ENCODE results near the gene MKRN3.

The MKRN3 gene

DNA sequence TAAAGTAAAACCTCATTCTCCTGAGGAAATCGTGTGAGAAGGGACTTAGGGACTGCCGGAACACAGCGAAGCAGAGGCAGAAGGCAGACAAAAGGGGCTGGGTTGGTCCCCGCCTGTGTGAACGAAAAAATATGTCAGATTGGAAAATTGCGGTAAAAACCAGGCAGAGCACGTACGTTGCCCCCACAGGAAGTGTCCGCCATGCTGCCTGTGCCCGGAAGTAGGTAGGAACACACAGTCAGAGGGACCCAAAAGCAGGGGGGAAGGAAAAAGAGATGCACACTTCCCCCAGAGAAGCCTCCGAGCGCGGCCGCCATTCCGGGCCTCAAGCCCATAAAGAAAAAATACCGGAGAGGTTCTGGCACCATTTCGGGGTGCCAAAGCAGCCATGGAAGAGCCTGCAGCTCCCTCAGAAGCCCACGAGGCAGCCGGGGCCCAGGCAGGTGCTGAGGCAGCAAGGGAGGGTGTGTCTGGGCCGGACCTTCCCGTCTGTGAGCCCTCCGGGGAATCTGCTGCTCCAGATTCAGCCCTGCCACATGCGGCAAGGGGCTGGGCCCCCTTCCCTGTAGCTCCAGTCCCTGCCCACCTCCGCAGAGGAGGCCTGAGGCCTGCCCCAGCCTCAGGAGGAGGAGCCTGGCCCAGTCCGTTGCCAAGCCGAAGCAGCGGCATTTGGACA lies at the start of gene MKRN3:
Gene MKRN3, plus strand, starts transcription at position 280 of the 676 bp plus-strand sequence. Its CDS starts 109 bp downstream, at position 389.
- DNase-seq, result peak; percentile 22
- ATAC-seq, result peak; percentile 55

DNA sequence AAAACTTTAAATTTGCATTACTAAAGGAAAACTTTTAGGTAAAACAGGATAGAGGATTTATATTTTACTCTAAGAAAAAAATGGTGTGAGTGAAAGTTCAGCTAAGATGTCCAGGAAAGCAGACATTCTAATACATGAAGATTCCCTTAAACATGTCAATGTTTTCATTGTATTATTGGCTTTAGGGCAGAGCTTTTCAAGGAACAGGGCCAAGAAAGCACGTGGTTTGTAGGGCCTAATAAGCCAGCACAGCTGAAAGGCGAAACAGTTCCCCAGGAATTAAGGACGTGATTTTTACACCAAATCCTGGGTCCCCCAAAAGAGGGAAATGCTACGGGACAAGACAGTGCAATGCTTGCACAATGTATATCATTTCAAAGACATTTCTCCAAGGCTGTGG lies 48.6 kb upstream of the MKRN3 start:
- ATAC-seq (no peak), DNase-seq (no peak)

DNA sequence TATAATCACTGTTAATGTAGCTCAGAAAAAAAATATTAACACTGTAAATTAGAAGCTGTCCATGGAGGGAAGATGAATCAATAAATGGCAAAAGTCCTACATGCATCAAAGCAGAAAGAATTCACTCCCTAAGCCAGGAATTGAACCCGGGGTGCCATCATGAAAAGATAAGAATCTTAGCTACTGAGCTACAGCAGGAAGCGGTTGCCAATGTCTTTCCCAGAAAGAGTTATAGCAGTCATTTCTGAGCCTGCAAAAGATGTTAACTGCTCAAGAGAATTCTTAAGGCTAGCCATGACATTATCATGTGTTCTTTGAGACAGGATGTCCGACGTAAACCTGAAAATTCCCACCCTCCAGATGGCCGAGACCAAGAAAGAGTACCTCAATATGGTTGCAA lies 47.4 kb upstream of the MKRN3 start:
- no peak for ATAC-seq
- no peak for DNase-seq

DNA sequence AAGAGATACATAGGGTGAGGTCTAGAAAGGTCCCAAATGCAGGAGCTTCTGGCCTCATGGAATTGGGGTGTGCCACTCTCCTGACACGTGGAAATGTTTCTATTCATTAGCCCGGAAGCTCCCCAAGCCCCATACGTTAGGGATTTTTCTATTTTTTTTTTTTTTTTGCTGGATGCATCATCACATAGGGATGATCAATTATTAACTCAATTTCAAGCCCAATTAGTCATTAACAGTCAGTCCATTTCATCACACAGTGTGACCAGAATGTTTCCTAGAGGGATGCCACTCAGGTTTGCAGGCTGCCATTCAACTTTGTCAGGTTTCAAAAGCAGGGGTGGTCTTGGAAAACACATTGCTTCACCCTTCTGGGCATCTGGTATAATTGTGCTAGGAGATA lies 40.7 kb upstream of the MKRN3 start:
- no peak for ATAC-seq
- DNase-seq, result no peak

DNA sequence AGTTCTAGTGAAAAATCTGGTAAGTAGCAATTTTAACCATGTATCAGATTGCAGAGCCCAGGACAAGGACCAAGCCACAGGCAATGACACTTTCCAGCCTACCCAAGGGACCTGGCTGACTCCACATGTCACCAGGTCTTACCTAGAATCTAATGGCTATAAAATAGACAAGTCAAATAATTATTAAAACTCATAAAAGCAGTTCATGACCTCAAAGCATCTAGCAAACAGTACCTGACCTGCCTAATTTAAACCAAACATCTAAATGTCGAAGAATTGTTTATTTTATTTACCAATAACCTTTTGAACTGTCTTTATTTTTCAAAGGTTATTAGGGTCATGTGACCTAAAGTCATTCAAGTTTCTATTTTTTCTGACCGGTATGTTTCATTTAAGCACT lies 35.6 kb upstream of the MKRN3 start:
- DNase-seq, result no peak
- ATAC-seq, result no peak

DNA sequence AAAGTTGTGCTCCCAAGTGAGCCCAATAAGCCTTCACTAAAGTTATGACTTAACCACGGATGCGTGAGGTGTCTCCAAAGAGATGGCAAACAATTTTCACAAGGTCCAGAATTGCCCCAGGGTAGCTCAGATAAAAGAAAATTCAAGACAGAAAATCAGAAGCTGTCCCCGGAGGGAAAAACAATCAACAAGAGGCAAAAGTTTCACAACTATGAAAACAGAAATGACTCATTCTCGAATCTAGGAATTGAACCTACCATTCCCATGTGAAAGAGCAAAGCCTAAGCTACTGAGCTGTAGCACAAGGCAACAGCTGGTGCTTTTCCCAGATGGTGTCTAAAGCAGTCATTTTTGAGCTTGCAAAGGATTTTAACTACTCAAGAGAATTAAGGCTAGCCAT lies 33.5 kb upstream of the MKRN3 start:
- no peak for ATAC-seq
- DNase-seq, result no peak

DNA sequence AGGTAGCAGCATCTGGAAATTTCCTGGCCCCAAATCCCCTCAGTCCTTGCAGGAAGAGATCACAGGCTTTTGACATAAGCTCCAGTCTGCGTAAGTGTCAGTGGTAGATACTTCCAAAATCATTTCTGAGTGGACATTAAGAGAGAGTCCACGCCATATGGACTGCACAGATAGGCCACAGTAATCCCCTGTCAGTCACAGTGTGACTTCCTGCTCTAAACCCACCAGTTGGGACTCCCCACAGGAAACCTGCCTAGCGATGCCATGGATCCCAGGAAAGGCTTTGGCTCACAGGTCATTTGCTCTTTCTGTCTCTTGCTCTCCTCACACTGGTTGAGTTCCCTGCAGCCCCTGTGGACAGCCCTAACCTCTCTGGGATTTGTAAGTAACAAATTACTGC lies 28.8 kb upstream of the MKRN3 start:
- ATAC-seq, result no peak
- no peak for DNase-seq

DNA sequence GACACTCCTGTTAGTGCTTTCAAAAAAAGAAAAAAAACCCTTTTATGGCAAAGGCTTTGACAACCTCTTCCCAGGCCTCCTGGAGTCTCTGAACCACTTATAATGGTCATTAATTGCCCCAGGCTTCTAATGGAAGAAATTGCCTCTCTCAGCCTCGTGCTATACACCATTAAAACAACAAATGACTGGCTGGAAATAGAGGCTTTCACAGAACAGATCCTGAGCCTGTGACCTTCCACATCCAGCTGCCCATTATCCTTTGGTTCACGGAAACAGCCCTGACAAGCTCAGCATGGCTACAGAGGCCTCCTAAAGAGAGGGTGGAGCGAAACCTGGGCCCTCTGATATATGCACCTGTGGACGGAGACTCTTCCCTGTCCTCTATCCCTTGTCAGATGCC lies 26.8 kb upstream of the MKRN3 start:
- ATAC-seq (no peak), DNase-seq (no peak)

DNA sequence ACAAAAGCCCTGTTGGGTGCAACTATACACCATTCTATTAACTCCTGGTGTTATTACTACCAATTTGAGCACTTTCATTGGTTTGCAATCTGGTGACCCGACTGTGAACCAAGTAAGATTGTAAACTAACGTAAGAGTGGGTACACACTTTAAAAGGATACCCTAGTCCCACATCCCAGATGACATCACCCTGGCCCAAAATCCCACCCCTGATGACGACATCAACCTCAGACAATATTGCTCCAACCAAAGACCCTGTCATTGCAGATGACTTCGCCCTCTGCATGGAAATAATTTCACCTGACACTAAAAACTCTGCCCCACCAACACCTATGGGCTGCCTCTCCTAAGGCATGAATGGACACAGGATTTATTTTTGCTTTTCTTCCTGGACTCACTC lies 25.6 kb upstream of the MKRN3 start:
- DNase-seq (no peak), ATAC-seq (no peak)

DNA sequence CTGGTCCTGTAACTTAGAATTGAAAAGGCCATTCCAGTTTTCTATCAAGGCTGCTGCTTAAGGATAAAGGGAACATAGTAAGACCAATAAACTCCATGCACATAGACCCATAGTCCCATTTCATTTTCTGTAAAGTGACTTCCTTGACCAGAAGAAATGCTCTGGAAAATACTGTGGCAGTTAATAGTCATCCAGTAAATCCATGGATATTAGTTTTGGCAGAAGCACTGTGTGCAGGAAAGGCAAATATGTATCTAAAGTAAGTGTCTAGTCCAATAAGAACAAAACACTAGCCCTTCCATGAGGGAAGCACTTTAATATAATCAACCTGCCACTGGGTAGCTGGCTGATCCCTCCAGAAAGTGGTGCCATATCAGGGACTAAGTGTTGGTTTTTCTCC lies 19.3 kb upstream of the MKRN3 start:
- ATAC-seq (no peak), DNase-seq (no peak)

DNA sequence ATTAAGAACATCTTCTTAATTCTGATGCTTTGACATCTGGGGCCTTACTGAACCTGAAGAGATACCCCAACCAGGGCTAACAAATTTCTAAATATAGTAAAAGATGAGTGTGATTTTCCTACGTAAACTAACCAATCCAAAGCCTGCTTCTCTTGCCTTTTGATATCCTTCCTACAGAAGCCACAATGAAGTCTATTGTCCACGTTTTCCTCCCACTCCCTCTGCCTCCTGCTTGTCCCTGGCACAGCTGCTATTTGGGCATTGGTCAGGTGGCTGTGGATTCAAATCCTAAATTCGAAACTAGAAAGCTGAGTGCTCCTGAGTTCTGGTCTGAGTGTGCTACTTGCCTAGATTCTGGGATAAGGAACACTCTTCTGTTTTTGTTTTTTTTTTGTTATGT lies 17.4 kb upstream of the MKRN3 start:
- ATAC-seq (no peak), DNase-seq (no peak)

DNA sequence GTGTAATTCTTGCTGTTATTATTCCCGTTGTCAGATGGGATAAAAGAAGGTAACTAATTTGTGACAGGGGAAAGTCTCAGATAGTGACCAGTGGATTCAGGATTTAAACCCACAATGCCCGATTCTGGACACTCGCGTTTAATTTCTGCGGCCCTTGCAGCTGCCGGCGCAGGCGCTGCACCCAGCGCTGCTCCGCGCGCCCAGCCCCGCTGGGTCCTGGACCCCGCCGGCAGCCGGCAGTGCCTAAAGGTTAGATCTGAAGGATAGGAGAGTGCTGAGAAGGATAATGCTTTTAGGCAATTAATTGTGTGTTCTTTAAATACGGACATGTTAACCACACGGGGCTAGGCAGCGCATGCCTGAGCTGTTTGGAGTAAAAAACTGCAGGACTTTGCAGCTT lies 3.6 kb upstream of the MKRN3 start:
- no peak for DNase-seq
- ATAC-seq, result no peak

DNA sequence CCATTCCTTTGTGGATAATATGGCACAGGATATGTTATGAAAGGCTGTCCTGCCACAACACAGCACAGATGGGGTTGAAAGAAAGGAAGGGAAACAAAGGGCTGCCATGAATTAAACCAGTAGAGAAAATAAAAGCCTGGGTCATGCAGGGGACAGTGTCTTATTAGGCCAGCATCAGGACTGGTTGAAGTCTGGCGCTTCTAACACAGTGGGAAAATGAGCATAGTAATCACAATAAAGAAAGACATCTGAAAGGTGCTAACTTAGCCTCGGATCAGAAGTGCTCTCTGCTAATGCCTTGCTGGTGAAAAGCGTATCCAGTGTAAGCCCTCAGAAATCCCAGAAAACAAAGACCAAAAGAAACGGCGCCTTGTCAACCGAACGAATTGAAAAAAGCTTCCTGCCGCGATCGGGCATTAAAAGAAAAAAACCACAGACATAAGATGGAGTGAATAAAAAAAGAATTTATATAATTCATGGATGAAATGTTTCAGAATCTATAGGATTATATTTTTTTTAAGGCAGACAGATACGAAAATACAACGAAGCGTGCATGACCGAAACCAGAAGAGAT lies 566 bp upstream of the MKRN3 start:
- ATAC-seq, result no peak
- DNase-seq, result no peak

DNA sequence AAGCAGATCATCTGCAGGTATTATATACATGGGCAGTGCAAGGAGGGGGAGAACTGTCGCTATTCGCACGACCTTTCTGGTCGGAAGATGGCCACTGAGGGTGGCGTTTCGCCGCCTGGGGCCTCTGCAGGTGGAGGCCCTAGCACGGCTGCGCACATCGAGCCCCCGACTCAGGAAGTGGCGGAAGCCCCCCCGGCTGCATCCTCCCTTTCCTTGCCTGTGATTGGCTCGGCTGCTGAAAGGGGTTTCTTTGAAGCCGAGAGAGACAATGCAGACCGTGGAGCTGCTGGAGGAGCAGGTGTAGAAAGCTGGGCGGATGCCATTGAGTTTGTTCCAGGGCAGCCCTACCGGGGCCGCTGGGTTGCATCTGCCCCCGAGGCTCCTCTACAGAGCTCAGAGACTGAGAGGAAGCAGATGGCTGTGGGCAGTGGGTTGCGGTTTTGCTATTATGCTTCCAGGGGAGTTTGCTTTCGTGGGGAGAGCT lies 639 bp downstream of the MKRN3 start:
- ATAC-seq, result peak; percentile 55

DNA sequence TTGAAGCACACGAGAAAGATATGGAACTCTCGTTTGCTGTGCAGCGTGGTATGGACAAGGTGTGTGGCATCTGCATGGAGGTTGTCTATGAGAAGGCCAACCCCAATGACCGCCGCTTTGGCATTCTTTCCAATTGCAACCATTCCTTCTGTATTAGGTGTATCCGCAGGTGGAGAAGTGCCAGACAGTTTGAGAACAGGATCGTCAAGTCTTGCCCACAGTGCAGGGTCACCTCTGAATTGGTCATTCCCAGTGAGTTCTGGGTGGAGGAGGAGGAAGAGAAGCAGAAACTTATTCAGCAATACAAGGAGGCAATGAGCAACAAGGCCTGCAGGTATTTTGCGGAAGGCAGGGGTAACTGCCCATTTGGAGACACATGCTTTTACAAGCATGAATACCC lies 1.2 kb downstream of the MKRN3 start:
- no peak for ATAC-seq

More for the DNA sequence above, 639 bp downstream of the MKRN3 start:
- no peak for DNase-seq

DNA sequence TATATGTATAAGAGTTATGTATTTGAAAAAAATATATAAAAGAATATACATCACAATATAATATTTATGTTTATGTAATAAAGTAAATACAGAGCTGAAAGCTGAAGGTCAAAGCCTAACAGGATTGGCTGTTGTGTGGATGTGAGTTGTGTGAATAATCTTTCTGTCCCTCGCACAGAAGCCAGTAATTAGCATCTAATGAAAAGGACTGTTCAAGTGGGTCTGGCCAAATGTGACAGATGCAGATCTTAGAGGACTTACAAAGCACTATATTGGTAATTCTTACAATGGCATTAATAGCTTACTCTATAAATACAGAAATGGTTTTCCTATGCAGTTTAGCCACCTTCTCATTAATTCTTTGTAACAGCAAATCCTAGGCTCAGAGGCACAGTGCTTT lies 2.4 kb downstream of the MKRN3 start:
- ATAC-seq (no peak), DNase-seq (no peak)

More for the DNA sequence above, 1.2 kb downstream of the MKRN3 start:
- DNase-seq, result no peak

DNA sequence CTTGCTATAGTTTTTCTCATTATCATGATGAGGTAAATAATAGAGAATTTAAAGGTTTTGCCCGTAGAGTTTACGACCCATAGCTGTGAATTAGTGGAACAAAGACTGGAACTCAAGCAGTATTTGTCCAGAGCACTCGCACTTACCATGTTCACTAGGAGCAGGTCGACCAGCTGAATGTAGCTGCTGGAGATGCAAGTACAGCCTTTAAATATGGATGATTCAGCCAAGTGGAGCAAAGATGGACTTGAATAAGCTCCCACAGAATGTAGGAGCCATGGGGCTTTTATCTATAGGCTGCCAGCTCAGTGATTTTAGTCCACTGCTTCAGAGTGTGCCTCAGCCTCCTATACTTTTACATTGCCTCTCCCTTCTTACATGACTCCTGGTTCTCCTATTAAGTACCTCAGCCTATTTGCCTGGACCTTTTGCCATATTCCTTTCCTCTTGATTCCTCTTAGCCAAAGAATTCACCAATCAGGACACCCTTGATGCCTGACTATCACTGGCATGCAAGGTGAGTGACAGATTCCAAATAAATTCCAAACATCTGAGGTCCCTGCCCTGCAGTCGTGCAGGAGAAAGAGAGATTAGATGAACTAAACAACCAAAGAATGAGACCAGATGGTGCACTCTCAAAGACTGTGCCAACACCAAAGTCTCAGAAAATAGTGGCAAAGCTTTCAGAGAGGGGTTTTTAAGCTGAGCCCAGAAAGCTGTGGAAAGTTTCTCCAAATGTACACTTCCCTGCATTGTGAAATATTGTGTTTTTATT lies 3.9 kb downstream of the MKRN3 start:
- DNase-seq, result no peak
- ATAC-seq, result no peak

DNA sequence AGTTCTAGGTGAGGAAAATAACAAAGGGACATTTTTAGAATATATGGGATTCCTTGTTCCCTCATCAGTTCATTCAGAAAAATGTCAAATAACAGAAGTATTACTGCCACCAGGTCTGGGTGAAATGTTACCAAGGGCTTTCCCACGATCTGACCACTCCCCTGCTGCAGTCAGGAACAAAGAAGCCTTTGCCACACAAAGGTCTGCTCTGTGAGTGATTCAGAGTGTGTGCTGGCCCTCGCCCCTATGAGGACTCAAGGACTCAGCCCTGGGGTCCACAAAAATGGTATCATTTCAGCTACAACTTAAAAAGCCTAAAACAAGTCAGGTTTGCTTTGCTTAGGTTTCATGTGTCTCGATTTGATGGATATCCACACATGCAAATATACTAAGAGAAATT lies 5.0 kb downstream of the MKRN3 start:
- DNase-seq (no peak), ATAC-seq (no peak)

DNA sequence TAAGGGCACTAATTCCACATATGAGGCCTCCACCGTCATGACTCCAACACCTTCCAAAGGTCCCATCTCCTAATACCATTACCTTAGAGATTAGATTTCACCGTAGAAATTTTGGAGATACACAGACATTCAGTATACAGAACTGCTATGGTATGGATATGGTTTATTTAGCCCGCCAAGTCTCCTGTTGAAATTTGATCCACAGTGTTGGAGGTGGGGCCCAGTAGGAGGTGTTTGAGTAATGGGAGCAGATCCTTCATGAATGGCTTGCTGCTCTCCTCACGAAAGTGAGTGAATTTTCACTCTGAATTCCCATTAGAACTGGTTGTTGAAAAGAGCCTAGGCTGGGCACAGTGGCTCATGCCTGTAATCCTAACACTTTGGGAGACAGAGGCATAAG lies 7.4 kb downstream of the MKRN3 start:
- no peak for DNase-seq
- no peak for ATAC-seq

DNA sequence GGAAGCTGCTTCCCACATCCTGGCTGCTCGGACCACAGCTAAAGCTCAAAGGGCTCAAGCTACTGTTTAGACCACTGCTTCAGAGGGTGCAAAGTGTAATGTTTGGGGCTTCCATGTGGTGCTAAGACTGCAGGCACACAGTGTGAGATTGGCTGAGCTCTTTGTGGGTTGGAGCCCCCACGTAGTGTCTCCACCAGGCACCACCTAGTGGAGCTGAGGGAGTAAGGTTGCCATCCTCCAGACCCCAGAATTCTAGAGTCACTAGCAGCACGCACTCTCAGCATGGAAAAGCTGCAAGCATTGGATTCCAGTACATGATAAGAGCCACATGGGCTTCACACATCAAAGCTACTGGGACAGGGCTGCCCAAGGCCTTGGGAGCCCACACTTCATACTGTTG lies 9.3 kb downstream of the MKRN3 start:
- ATAC-seq, result no peak
- DNase-seq, result no peak

DNA sequence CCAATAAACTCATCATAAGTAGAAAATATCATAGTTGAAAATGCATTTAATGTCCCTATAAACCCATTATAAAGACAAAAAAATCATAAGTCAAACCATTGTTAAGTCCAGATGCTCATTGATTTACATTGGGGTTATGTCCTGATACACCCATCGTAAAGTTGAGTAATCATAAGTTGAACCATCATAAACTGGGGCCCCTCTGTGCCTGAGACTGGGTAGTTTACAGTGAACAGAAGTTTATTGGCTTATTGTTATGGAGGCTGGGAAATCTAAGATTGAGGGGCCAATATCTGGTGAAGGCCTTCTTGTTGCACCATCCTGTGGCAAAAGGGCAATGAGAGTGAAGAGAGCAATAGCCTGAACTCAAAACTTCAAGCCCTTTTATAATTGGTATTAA lies 10.6 kb downstream of the MKRN3 start:
- no peak for ATAC-seq
- DNase-seq, result no peak

DNA sequence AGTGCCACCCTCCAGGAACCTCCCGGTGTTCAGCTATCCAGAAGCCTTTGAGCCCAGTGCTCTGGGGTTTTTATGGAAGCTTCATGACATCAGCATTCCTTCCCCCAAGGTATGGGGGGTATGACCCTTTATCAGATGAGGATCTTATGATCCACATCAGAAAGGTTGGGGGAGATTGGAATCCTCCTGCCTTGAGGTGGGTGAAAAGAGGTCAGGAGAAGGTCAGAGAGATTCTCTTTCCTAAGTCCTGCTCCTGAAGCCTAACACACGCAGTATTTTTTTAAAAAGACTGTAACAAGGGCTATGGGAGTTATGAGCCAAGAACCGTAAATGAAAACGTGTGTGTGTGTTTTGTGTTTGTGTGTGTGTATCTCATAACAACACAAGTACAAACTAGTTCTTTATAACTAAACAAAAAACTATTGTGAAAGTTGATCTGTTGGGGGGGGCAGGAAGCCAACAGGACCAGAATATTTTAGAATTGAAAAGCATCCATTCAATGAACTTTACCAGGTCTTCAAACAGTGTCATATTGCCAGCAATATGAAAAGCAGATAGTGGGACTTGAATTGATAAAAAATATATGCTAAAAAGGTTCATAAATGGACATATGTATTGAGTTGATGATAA lies 13.2 kb downstream of the MKRN3 start:
- no peak for ATAC-seq
- DNase-seq, result no peak

DNA sequence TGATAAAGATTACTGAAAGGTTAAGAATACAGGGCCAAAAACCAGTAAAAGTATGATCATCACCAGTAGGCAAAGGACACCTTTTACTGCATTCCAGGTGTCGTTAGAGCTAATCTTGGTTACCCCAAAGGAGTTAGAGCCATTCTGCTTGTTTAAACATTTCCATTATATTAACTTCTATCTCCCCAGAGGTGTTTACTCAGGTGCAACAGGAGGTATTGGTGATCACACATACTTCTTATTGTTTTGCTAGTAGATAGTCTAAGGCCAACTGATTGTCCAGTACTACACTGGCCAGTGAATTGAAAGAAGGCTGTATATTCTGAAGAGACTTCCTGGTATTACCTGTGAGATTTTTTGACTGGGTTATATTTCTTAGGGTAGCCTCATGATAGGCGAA lies 22.8 kb downstream of the MKRN3 start:
- no peak for DNase-seq
- no peak for ATAC-seq

Data from stimulated activated naive CD8-positive, alpha-beta T cell treated with anti-CD3 and anti-CD28 coated beads, Interleukin-15, Interleukin-2, amounts not matched to agents 100 U/mL and 50 U/mL, for 24 hours (primary cell).